Duodenal mucosa (tissue), 2 donors: ENCODE results near the gene PLEK.

ENCODE experiments used
- H3K27ac ChIP-seq: one replicate; pipeline ENCODE4 v1.7.0; 2013; ENCODE audit warnings: low read depth, low read length
- H3K27me3 ChIP-seq, 2 donors: one replicate each; pipeline ENCODE4 v1.7.0; 2013; ENCODE audit warnings: low read length in 2 of 2, control low read depth in 1 of 2; ENCODE audit not compliant: insufficient read depth in 2 of 2, control insufficient read depth in 1 of 2
- H3K36me3 ChIP-seq, 2 donors: one replicate each; pipeline ENCODE4 v1.7.0; 2013; ENCODE audit warnings: low read length in 2 of 2, control low read depth in 1 of 2; ENCODE audit not compliant: insufficient read depth in 2 of 2, control insufficient read depth in 1 of 2
- H3K4me1 ChIP-seq, 2 donors: one replicate each; pipeline ENCODE4 v1.7.0; 2013; ENCODE audit warnings: low read length in 2 of 2, control low read depth in 1 of 2; ENCODE audit not compliant: insufficient read depth in 2 of 2, control insufficient read depth in 1 of 2
- H3K4me3 ChIP-seq, 2 donors: one replicate each; pipeline ENCODE4 v1.7.0; 2013; ENCODE audit warnings: low read length in 2 of 2, low read depth in 1 of 2
- H3K9ac ChIP-seq, 2 donors: one replicate each; pipeline ENCODE4 v1.7.0; 2013; ENCODE audit warnings: low read length in 2 of 2, low read depth in 1 of 2
- H3K9me3 ChIP-seq, 2 donors: one replicate each; pipeline ENCODE4 v1.7.0; 2013; ENCODE audit warnings: low read length in 2 of 2, control low read depth in 1 of 2; ENCODE audit not compliant: control insufficient read depth in 1 of 2

PLEK gene

GRCh38 chr2:68412127-68412819 is 47.2 kb downstream of the PLEK start:
- Histone ChIP-seq H3K9me3 (no peaks in the 10 kb centered on the region), H3K36me3 (no peaks in the 10 kb centered on the region), H3K27me3 (no peaks in the 10 kb centered on the region), H3K27ac (no peak overlapping the region), H3K4me1 (no peaks in the 10 kb centered on the region), H3K9ac (no peak overlapping the region), H3K4me3 (no peak overlapping the region)

GRCh38 chr2:68413466-68413865 is 48.4 kb downstream of the PLEK start:
- no peak overlapping the region for H3K27ac ChIP-seq
- no peak overlapping the region for H3K9ac ChIP-seq
- H3K27me3 ChIP-seq, result no peaks in the 10 kb centered on the region
- H3K4me3 ChIP-seq, result no peak overlapping the region
- H3K4me1 ChIP-seq, result no peaks in the 10 kb centered on the region
- H3K9me3 ChIP-seq, result no peaks in the 10 kb centered on the region
- no peaks in the 10 kb centered on the region for H3K36me3 ChIP-seq

- Histone ChIP-seq H3K9ac (no peak overlapping the region), H3K4me3 (no peak overlapping the region), H3K36me3 (no peaks in the 10 kb centered on the region), H3K27ac (no peak overlapping the region), H3K27me3 (no peaks in the 10 kb centered on the region), H3K9me3 (no peaks in the 10 kb centered on the region), H3K4me1 (peaks cover 0 to 2% of the 10 kb centered on the region in 2 donors)
Measured at GRCh38 chr2:68414452-68414851, 49.4 kb downstream of the PLEK start.

- Histone ChIP-seq H3K9me3 (no peaks in the 10 kb centered on the region), H3K27ac (no peak overlapping the region), H3K4me3 (no peak overlapping the region), H3K4me1 (peaks cover 0 to 3% of the 10 kb centered on the region in 2 donors), H3K36me3 (no peaks in the 10 kb centered on the region), H3K27me3 (no peaks in the 10 kb centered on the region), H3K9ac (no peak overlapping the region)
Measured at GRCh38 chr2:68414876-68415275, 49.8 kb downstream of the PLEK start.

GRCh38 chr2:68415521-68415920 is 50.4 kb downstream of the PLEK start:
- H3K9me3 ChIP-seq, result no peaks in the 10 kb centered on the region
- H3K9ac ChIP-seq, result no peak overlapping the region
- H3K4me3 ChIP-seq, result no peak overlapping the region
- peaks cover 0 to 3% of the 10 kb centered on the region in 2 donors for H3K4me1 ChIP-seq
- peaks cover 0 to 1% of the 10 kb centered on the region in 2 donors for H3K27me3 ChIP-seq
- H3K36me3 ChIP-seq, result no peaks in the 10 kb centered on the region
- no peak overlapping the region for H3K27ac ChIP-seq

GRCh38 chr2:68416081-68416675 is 51.1 kb downstream of the PLEK start:
- H3K9me3 ChIP-seq, result no peaks in the 10 kb centered on the region
- H3K4me3 ChIP-seq, result no peak overlapping the region
- H3K27ac ChIP-seq, result no peak overlapping the region
- H3K4me1 ChIP-seq, result peaks cover 0 to 3% of the 10 kb centered on the region in 2 donors
- H3K9ac ChIP-seq, result no peak overlapping the region
- peaks cover 0 to 8% of the 10 kb centered on the region in 2 donors for H3K27me3 ChIP-seq
- H3K36me3 ChIP-seq, result no peaks in the 10 kb centered on the region

GRCh38 chr2:68417926-68418325 is 52.8 kb downstream of the PLEK start:
- peaks cover 0 to 3% of the 10 kb centered on the region in 2 donors for H3K4me1 ChIP-seq
- peaks cover 0 to 9% of the 10 kb centered on the region in 2 donors for H3K27me3 ChIP-seq
- H3K36me3 ChIP-seq, result no peaks in the 10 kb centered on the region
- no peak overlapping the region for H3K4me3 ChIP-seq
- no peak overlapping the region for H3K9ac ChIP-seq
- no peak overlapping the region for H3K27ac ChIP-seq
- H3K9me3 ChIP-seq, result no peaks in the 10 kb centered on the region

GRCh38 chr2:68418419-68418818 is 53.3 kb downstream of the PLEK start:
- H3K4me1 ChIP-seq, result peaks cover 0 to 3% of the 10 kb centered on the region in 2 donors
- H3K9ac ChIP-seq, result no peak overlapping the region
- peaks cover 0 to 9% of the 10 kb centered on the region in 2 donors for H3K27me3 ChIP-seq
- H3K4me3 ChIP-seq, result no peak overlapping the region
- H3K9me3 ChIP-seq, result no peaks in the 10 kb centered on the region
- H3K27ac ChIP-seq, result no peak overlapping the region
- H3K36me3 ChIP-seq, result no peaks in the 10 kb centered on the region

- H3K9me3 ChIP-seq, result no peaks in the 10 kb centered on the region
- H3K36me3 ChIP-seq, result no peaks in the 10 kb centered on the region
- peaks cover 0 to 3% of the 10 kb centered on the region in 2 donors for H3K4me1 ChIP-seq
- no peak overlapping the region for H3K27ac ChIP-seq
- H3K27me3 ChIP-seq, result peaks cover 0 to 9% of the 10 kb centered on the region in 2 donors
- H3K4me3 ChIP-seq, result no peak overlapping the region
- H3K9ac ChIP-seq, result no peak overlapping the region
Measured at GRCh38 chr2:68418855-68419254, 53.8 kb downstream of the PLEK start.

- Histone ChIP-seq H3K27me3 (peaks cover 0 to 9% of the 10 kb centered on the region in 2 donors), H3K27ac (no peak overlapping the region), H3K9me3 (no peaks in the 10 kb centered on the region), H3K4me3 (no peak overlapping the region), H3K9ac (no peak overlapping the region), H3K36me3 (no peaks in the 10 kb centered on the region), H3K4me1 (peaks cover 0 to 3% of the 10 kb centered on the region in 2 donors)
Measured at GRCh38 chr2:68420254-68420910, 55.3 kb downstream of the PLEK start.
